Measurements from ENCODE around the gene UBC. TPM values are rescaled to one million over a fixed set of nuclear protein-coding genes. Genes with fewer than 3 reads are reported as not detected.

UBC gene
- polyA plus RNA-seq, result 1,893 TPM

DNA sequence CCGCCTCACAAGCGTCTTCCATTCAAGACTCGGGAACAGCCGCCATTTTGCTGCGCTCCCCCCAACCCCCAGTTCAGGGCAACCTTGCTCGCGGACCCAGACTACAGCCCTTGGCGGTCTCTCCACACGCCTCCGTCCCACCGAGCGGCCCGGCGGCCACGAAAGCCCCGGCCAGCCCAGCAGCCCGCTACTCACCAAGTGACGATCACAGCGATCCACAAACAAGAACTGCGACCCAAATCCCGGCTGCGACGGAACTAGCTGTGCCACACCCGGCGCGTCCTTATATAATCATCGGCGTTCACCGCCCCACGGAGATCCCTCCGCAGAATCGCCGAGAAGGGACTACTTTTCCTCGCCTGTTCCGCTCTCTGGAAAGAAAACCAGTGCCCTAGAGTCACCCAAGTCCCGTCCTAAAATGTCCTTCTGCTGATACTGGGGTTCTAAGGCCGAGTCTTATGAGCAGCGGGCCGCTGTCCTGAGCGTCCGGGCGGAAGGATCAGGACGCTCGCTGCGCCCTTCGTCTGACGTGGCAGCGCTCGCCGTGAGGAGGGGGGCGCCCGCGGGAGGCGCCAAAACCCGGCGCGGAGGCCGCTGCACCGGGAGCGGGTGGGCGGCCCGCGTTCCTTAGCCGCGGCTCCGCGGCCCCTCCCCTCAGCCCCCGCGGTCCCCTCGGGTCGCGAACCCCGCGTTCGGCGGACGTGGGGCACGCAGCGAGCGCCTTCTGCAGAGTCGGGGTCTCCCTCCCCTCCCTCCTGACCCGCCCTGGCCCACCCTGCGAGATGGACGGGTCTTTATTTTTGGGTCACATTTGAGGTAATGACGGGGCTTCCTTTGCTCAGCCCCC lies at the start of gene UBC:
Gene UBC, minus strand, starts transcription at position 259 of the 847 bp plus-strand sequence. CDS start 879 bp downstream, outside the sequence.
- H3K36me3 Mint-ChIP-seq, result peaks cover 15% of the 10 kb centered on the region
- peak within 1 kb of the TSS; percentile 100 for H3K27ac Mint-ChIP-seq
- peak within 1 kb of the TSS; percentile 99 for H3K4me3 Mint-ChIP-seq
- peaks cover 52 to 64% (median 58%) of the 10 kb centered on the region in 3 donors for H3K4me1 Mint-ChIP-seq
- peaks cover 0 to 6% (median 0%) of the 10 kb centered on the region in 3 donors for H3K9me3 Mint-ChIP-seq
- no peaks in the 10 kb centered on the region for H3K27me3 Mint-ChIP-seq

DNA sequence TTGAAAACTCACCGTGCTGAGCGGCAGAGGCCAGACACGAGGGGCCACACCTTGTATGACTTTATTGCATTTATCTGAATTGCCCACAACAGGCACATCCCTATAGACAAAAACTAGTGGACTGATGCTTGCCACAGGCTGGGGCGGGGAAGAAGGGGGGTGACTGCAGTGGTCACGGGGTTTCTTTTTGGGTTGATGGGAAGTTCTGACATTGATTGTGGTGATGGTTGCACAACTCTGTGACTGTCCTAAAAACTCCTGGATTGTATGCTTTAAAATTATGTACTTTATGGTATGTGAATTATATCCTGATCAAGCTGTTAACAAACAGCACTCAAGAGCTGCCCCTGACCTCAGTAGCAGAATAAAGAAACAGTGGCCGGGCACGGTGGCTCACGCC lies 48.8 kb upstream of the UBC start:
- Mint-ChIP-seq H3K4me3 (no peak overlapping the region), H3K27me3 (no peaks in the 10 kb centered on the region), H3K27ac (no peak overlapping the region), H3K4me1 (no peaks in the 10 kb centered on the region), H3K9me3 (no peaks in the 10 kb centered on the region), H3K36me3 (peaks cover 3% of the 10 kb centered on the region)

DNA sequence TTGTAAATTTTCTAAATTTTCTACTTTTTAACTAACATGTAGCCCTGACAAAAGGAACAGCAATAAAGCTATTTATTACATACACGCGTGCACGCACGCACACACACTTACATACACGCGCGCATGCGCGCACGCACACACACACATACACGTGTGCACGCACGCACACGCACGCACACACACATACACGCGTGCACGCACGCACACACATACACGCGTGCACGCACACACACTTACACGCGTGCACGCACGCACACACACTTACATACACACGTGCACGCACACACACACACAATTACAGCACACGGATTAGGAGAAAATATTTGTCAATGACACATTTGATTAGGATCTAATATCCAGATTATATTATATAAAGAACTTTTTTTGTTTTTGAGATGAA lies 46.6 kb upstream of the UBC start:
- Mint-ChIP-seq H3K4me1 (no peaks in the 10 kb centered on the region), H3K9me3 (no peaks in the 10 kb centered on the region), H3K27me3 (no peaks in the 10 kb centered on the region), H3K4me3 (peak overlapping the region in 1 of 4 donors; percentile 77), H3K27ac (no peak overlapping the region), H3K36me3 (peaks cover 3% of the 10 kb centered on the region)

DNA sequence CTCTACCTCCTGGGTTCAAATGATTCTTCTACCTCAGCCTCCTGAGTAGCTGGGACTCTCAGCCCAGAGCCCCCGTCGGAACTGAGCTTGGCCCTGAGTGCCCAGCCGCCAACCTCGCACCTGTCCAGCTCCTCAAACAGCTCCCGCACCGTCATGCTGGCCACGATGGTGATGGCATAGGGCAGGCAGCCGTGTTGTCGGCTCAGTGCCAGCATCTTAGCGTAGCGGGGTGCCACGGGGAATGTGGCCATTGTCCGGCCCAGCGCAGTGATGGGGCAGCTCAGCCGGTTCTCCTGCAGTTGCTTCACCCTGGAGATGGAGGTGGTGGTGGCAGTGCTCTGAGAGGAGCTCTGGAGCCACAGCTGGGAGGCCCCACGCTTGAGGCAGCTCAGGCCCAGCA lies 42.1 kb upstream of the UBC start:
- Mint-ChIP-seq H3K4me1 (no peaks in the 10 kb centered on the region), H3K4me3 (no peak overlapping the region), H3K9me3 (no peaks in the 10 kb centered on the region), H3K27me3 (no peaks in the 10 kb centered on the region), H3K36me3 (peaks cover 1% of the 10 kb centered on the region), H3K27ac (no peak overlapping the region)

DNA sequence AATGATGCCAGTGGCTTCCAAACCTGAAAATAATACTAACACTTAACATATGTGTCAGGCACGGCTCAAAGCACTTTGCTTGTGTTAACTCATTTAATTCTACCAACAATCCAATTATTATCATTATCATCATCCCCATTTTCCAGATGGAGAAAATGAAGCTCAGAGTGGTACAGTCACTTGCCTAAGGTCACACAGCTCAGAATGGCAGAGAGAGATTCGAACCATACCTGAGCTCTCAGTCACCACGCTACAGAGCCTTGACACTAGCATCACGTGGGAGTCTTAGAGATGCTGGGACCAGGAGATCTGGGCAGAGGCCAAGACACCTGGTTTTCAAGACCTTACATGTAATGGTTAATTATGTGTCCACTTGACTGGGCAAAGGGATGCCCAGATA lies 40.3 kb upstream of the UBC start:
- H3K36me3 Mint-ChIP-seq, result peaks cover 1% of the 10 kb centered on the region
- H3K27ac Mint-ChIP-seq, result no peak overlapping the region
- no peak overlapping the region for H3K4me3 Mint-ChIP-seq
- no peaks in the 10 kb centered on the region for H3K9me3 Mint-ChIP-seq
- no peaks in the 10 kb centered on the region for H3K4me1 Mint-ChIP-seq
- H3K27me3 Mint-ChIP-seq, result no peaks in the 10 kb centered on the region

DNA sequence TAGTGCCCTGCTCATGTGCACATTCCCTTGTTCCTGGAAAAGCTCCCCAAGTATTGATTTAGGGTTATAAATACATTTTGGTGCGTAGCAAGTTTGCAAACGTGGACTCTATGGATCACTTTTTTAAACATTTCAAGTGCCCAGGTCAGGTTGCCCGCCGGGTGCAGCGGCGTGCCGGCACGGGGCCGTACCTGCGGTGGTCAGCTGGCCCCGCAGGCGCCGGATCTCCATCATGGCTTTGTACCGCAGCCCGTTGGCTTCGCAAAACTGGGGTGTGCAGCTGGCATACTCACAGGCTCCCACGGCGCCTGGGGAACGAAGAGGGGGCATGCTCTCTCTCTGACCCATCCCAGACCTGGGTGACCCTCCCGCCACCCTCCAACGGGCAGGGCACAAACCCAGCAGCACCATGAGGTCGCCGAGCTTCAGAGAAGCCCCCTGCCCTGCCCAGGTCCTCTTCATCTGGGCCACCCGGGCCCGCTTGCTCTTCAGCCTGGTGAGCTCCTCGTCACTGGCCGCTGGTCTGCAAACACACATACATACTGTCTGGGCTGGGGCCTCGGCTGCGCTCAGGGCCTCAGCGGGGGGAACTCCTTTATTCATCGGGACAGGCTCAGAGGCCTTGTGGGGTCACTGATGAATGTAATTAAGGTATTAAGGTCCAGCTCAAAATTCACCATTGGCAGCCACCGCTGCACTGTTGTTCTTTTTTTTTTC lies 39.4 kb upstream of the UBC start:
- no peaks in the 10 kb centered on the region for H3K4me1 Mint-ChIP-seq
- H3K9me3 Mint-ChIP-seq, result no peaks in the 10 kb centered on the region
- peaks cover 3% of the 10 kb centered on the region for H3K36me3 Mint-ChIP-seq
- no peaks in the 10 kb centered on the region for H3K27me3 Mint-ChIP-seq
- no peak overlapping the region for H3K27ac Mint-ChIP-seq
- H3K4me3 Mint-ChIP-seq, result no peak overlapping the region

DNA sequence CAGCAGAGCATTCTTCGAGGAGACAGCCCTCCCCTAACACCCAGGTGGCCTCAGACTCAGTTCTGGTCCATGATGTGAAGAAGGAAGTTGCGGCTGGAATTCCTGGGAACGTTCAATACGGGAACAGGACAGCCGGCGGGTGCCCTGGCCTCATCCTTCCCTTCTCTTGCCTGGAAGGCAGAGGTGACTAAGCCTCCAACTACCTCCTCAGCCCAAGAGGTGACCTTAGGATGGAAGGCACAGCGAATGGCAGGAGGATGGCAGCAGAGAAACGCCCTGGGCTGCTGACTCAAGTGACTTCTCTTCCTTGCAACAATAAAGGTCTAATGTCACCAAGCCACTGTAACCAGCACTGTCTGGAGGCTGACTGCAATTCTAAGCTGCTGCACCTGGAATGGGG lies 38.4 kb upstream of the UBC start:
- no peak overlapping the region for H3K4me3 Mint-ChIP-seq
- H3K4me1 Mint-ChIP-seq, result no peaks in the 10 kb centered on the region
- H3K27me3 Mint-ChIP-seq, result no peaks in the 10 kb centered on the region
- no peaks in the 10 kb centered on the region for H3K9me3 Mint-ChIP-seq
- H3K27ac Mint-ChIP-seq, result no peak overlapping the region
- H3K36me3 Mint-ChIP-seq, result peaks cover 3% of the 10 kb centered on the region

DNA sequence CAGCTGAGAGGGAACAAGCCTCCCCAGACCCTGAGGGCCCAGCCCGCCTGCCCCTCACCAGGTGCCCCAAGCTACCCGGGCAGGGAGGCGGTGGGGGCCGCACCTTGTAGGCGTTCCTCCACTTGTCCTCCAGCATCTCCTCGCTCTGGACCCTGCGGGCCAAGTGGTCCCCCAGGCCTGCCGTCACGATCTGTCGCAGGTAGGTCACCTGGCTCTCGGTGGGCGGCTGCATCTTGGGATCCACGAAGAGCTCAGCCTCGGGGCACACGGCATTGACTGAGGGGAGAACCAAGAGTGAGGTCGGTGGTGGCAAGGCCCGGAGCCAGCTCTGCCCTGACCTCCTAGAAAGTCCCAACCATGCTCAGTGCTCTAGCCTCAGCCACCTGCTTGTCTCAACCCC lies 37.8 kb upstream of the UBC start:
- peaks cover 3% of the 10 kb centered on the region for H3K36me3 Mint-ChIP-seq
- no peaks in the 10 kb centered on the region for H3K27me3 Mint-ChIP-seq
- no peak overlapping the region for H3K4me3 Mint-ChIP-seq
- no peaks in the 10 kb centered on the region for H3K4me1 Mint-ChIP-seq
- no peaks in the 10 kb centered on the region for H3K9me3 Mint-ChIP-seq
- no peak overlapping the region for H3K27ac Mint-ChIP-seq

DNA sequence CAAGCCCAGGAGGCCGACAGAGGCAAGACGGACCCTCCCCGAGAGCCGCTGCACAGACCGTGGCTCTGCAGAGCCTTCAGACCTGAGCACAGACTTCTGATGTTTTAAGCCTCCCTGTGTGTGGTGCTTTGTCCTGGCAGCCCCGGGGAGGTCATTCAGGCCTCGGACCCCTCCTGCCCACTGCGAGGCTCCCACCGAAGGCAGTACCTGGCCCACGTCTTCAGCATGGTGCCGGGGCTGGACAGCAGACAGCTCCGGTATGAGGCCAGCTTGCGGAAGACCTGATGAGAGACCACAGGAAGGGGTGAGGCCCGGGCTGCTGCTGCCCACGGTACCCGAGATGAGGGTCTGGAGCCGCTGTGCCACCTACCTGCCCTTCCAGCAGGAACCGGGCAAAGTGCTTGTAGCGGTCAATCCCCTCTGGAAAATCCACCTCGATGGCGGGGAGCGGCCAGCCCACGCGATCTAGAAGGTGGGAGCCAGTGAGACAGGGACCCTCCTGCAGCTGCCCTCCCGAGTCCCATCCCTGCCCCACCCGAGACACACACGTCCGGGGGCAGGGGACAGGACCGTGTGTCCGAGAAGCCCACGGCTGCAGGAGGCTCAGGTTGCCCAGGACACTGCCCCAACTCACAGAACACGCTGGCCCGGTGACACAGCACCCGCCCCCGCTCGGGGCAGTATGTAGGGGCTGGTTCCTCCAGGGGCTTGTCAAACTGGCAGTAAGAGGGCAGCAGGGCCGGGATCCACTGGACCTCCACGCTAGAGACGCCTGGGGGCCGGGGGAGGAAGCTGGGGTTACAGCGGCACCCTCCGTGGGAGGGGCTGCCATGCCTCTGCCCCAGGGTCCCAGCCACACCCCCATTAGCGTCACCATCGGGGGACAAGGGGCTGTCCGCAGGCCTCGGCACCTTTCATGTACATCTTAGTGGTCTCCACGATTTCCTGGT lies 35.6 kb upstream of the UBC start:
- H3K27me3 Mint-ChIP-seq, result no peaks in the 10 kb centered on the region
- peak overlapping the region in 1 of 3 donors; percentile 83 for H3K27ac Mint-ChIP-seq
- no peaks in the 10 kb centered on the region for H3K9me3 Mint-ChIP-seq
- no peak overlapping the region for H3K4me3 Mint-ChIP-seq
- H3K4me1 Mint-ChIP-seq, result no peaks in the 10 kb centered on the region
- H3K36me3 Mint-ChIP-seq, result peaks cover 2% of the 10 kb centered on the region

DNA sequence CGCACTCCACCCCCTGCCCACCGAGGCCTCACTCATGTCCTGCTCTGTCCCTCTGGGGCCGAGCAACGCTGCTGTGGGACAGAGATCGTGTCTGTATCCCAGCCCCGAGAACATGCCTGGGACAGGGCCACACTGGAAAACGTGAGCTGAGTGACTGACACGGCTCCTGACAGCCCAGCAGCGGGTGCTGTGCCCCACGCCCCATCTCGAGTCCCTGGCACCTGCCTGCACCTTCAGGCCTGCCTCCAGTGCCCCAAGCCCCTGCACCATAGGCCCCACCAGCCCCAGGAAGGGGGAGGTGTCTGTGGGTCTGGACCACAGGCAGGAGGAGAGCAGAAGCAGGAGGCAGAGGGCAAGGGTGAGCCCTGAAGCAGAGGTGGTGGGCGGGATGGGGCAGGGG lies 34.6 kb upstream of the UBC start:
- Mint-ChIP-seq H3K4me1 (no peaks in the 10 kb centered on the region), H3K27me3 (no peaks in the 10 kb centered on the region), H3K36me3 (peaks cover 2% of the 10 kb centered on the region), H3K4me3 (no peak overlapping the region), H3K9me3 (no peaks in the 10 kb centered on the region), H3K27ac (no peak overlapping the region)

DNA sequence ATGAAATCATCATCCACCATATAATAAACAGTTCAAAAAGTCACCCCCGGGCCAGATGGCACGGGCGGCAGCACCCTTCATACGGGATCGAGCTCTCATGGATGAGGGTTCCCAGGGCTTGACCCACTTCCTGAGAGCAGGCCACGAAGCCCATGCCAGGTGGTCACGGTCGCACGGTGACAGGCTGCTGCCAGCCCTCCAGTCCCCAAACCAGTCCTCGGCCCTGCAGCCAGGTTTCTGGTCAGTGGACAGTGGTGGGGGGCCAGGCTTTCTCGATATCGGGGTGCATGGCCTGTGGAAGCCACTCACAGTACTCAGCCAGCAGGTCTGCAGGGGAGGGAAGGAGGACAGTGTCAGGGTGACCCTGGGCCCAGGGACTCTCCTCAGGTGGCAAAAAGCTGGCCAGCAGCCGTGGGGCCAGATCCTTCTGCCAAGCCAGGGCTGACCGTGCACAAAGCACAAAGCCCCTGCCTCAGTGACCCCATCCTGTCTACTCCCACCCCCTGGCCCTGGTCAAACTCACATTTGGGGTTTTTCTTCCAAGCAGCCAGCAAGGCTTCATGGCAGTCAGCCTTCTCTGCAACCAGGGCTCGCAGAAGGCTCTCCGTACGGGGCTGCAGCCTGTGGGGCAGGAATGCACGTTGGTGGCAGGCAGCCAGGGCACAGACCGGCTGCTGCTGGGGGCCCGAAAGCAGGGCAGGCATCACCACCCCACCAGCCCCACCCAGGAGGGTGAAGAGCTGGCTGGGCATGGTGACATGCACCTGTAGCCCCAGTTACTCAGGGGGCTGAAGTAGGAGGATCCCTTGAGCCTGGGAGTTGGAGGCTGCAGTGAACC lies 33.3 kb upstream of the UBC start:
- H3K4me3 Mint-ChIP-seq, result no peak overlapping the region
- no peak overlapping the region for H3K27ac Mint-ChIP-seq
- peaks cover 3% of the 10 kb centered on the region for H3K36me3 Mint-ChIP-seq
- no peaks in the 10 kb centered on the region for H3K9me3 Mint-ChIP-seq
- H3K4me1 Mint-ChIP-seq, result no peaks in the 10 kb centered on the region
- no peaks in the 10 kb centered on the region for H3K27me3 Mint-ChIP-seq

DNA sequence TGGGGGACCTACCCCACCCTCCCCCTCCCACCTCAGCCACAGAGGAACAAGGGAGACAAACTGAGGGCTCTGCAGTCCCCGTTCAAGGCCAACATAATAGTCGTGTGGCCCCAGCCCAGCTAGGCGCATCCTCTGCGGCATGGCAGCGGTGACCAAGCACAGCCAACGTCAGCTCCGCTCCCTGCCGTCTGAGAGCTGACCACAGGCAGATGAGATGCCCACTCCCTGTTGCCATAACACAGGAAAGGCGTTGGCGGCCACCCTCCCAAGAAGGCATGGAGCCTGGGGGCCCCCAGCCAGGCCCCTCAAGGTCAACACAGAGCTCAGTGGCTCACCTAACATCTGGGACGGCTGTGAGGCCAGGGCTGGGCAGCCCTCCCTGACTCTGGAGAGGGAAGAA lies 32.6 kb upstream of the UBC start:
- Mint-ChIP-seq H3K27me3 (no peaks in the 10 kb centered on the region), H3K27ac (no peak overlapping the region), H3K9me3 (no peaks in the 10 kb centered on the region), H3K4me1 (no peaks in the 10 kb centered on the region), H3K4me3 (no peak overlapping the region), H3K36me3 (peaks cover 3% of the 10 kb centered on the region)

DNA sequence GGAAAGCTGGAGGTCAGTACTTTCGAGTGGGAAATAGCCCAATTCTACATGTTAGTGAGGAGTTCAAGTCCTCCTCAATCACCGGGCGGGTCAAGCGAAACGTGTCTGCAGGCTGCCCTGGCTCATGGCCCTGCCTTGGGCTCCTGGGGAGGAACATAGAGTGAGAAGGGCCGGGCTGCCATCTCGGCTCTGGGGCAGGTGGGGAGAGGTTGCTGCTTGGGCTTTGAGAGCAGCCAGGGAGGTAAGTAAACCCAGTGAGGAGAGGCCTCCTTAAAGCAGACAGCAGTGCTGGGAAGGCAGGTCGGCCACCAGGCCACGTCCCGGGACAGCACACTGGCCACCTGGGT lies 32.0 kb upstream of the UBC start:
- Mint-ChIP-seq H3K9me3 (no peaks in the 10 kb centered on the region), H3K27ac (peak overlapping the region in 1 of 3 donors; percentile 57), H3K27me3 (no peaks in the 10 kb centered on the region), H3K4me1 (no peaks in the 10 kb centered on the region), H3K4me3 (no peak overlapping the region), H3K36me3 (peaks cover 3% of the 10 kb centered on the region)

DNA sequence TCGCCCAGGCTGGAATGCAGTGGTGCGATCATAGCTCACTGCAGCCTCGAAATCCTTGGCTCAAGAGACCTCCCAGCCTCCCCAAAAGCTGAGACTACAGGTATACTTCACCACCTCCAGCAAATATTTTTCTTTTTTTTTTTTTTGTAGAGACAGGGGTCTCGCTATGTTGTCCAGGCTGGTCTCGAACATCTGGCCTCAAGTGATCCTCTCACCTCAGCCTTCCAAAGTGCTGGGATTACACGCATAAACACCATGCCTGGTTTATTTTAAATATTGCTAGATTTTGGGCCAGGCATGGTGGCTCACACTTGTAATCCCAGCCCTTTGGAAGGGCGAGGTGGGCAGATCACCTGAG lies 26.7 kb upstream of the UBC start:
- no peaks in the 10 kb centered on the region for H3K27me3 Mint-ChIP-seq
- no peak overlapping the region for H3K4me3 Mint-ChIP-seq
- peaks cover 2% of the 10 kb centered on the region for H3K36me3 Mint-ChIP-seq
- no peak overlapping the region for H3K27ac Mint-ChIP-seq
- H3K4me1 Mint-ChIP-seq, result peaks cover 7 to 11% (median 11%) of the 10 kb centered on the region in 3 donors
- no peaks in the 10 kb centered on the region for H3K9me3 Mint-ChIP-seq

Data from IgD-negative memory B cell (primary cell).